Hypothalamus (tissue), 51 donors: ENCODE measurements around the gene TMEM165.

ENCODE experiments used
- DNase-seq, 51 donors: peaks; one replicate each; lab custom pipeline; 2025; lab: John Stamatoyannopoulos, UW

Gene TMEM165

DNA sequence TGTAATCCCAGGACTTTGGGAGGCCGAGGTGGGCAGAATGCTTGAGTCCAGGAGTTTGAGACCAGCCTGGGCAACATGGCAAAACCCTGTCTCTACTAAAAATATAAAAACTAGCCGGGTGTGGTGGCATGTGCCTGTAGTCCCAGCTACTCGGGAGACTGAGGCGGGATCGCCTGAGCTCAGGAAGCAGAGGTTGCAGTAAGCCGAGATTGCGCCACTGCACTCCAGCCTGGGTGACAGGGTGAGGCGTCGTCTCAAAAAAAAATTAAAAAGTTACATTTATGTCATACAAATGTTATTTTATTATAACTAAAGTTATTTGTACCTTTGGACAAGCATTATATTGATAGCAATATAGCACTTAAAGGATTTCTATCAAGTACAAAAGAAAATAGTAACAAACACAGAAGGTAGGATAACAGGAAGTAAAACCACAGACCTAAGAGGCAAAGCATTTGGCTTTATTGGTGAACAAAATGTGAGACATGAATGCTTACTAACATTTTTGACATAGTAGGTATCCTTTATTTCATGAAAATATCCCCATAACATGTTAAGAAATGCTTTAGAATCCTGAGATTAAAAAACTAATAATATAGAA is 51.5 kb downstream of the TMEM165 start:
- no peak for DNase-seq

DNA sequence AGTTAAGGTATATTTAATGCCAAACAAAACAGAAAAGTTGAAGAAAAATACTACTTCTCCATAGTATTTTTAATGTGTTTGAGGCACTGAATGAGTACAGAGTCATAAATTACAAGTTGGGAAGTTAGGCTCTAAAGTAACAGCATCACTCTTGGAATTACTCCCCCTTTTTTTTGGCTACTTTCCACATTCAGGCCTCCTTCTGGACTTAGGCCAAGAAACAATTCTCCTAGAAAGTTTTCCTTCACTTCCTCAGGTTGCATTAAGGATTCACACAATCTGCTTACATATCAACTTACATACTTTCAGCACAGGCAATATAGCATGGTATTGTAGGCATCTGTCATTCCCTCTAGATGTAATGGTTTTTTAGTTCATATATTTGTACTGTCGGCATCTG is 52.1 kb downstream of the TMEM165 start:
- DNase-seq: no peak

DNA sequence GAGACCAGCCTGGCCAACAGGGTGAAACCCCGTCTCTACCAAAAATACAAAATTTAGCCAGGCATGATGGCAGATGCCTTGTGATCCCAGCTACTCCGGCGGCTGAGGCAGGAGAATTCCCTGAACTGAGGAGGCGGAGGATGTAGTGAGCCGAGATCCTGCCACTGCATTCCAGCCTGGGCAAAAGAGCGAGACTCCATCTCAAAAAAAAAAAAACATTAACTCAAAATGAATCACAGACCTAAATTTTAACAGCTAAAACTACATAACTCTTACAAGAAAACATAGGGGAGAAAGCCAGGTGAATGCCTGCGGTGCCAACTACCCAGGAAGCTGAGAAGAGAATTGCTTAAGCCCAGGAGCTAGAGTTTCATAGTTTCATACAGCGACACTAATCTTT is 54.8 kb downstream of the TMEM165 start:
- DNase-seq: no peak

DNA sequence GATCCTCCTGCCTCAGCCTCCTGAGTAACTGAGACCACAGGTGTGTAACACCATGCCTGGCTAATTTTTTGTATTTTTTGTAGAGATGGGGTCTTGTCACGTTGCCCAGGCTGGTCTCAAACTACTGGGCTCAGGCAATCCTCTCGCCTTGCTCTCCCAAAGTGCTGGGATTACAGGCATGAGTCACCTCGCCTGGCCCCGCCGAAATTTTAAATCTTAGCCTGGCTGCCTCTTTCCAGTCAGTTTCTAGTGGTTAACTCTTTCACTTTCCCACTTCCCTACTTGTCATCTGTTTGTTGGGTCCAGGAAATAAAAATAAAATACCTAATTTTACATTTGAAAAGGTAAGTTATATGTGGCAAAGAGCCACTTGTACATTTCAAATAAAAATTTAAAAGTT is 62.4 kb downstream of the TMEM165 start:
- DNase-seq: no peak

DNA sequence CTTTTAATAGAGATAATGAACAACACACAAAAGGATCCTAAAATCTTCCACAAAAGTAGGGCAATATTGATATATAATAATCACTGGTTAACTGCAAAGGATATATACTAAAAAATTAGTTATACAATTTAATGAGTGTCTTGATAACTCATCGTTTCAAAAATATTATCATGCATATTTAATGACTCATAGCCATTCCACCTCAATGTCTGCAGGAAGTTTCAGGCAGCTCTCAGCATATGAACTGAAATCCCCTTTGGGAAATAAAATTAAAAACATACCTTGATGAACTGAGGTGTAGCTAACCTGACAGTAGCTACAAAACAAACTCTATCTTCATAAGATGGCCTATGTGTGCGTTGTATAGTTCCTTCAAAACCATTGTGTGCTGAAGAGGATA is 62.9 kb downstream of the TMEM165 start:
- DNase-seq: no peak

DNA sequence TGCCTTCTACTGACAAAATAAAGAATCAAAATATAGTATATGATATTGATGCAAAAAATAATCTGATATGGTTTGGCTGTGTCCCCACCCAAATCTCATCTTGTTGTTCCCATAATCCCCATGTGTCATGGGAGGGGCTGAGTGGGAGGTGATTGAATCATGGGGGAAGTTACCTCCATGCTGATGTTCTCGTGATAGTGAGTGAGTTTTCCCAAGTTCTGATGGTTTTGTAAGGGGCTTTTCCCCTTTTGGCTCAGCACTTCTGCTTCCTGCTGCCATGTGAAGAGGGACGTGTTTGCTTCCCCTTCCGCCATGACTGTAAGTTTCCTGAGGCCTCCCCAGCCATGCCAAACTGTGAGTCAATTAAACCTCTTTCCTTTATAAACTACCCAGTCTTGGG is 70.2 kb downstream of the TMEM165 start:
- no peak for DNase-seq

DNA sequence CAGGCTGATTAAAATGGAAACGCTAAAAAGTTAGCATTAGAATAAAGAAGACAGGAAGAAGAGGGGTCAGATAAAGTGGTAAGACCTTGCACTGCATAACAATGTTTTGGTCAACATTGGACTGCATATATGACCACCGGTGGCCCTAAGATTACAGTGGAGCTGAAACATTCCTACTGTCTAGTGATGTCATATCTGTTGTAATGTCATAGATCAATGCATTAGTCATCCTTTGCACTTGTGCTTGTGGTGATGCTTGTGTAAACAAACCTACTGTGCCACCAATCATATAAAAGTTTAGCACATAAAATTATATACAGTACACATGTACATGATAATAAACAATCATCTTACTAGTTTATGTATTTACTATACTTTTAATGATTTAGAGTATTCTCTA is 73.0 kb downstream of the TMEM165 start:
- no peak for DNase-seq

DNA sequence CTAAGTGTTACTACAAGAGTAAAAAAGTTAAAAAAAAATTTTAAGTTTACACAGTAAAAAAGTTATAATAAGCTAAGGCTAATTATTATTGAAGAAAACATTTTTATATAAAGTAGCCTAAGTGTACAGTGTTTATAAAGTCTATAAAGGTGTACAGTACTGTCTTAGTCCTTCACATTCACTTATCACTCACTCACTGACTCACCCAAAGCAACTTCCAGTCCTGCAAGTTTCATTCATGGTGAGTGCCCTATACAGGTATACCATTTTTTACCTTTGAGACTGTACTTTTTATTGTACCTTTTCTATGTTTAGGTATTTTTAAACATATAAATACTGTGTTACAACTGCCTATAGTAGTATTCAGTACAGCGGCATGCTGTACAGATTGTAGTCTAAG is 74.2 kb downstream of the TMEM165 start:
- DNase-seq: no peak
